SU-DHL-6 (cell line): ENCODE results near the gene IP6K2.

Source experiments
- CTCF ChIP-seq: fragments of 200-600 bp; sonication (generic); IDR thresholded peaks from one replicate; pipeline ENCODE4 v1.5.1; 2017; ENCODE audit warnings: antibody characterized with exemption, mild to moderate bottlenecking, low read length, moderate library complexity; ENCODE audit not compliant: insufficient read depth, poor library complexity, severe bottlenecking
- EZH2phosphoT487 ChIP-seq: fragments of 200-600 bp; sonication (generic), shearing (Covaris generic); conservative IDR thresholded peaks from 2 replicates; pipeline ENCODE4 v1.6.1; 2018; ENCODE audit warnings: mild to moderate bottlenecking, antibody characterized with exemption, low read length, moderate library complexity, mixed read lengths

DNA sequence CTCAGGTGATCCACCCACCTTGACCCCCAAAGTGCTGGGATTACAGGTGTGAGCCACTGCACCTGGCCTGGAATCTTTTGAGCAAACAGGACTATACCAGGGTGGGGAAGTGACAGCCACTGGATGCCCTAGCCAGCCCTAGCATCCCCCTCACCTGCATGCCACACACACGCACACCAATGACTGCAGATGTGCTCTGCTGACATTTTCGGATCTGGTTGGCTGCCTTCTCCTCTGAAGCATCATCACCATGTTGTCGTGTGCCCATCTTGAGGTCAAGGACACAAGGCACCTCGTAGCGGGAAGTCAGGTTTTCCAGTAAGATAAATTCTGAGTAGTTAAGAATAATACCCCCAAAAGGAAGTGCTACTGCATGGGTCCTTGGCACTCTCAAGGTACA lies 27.6 kb downstream of the IP6K2 start:
- TF ChIP-seq CTCF (no peak), EZH2phosphoT487 (no peak)
